ENCODE data around the gene IL17F.
A peak's percentile ranks its signal among the peaks of the same experiment; 100 is the strongest.

Gene IL17F

DNA sequence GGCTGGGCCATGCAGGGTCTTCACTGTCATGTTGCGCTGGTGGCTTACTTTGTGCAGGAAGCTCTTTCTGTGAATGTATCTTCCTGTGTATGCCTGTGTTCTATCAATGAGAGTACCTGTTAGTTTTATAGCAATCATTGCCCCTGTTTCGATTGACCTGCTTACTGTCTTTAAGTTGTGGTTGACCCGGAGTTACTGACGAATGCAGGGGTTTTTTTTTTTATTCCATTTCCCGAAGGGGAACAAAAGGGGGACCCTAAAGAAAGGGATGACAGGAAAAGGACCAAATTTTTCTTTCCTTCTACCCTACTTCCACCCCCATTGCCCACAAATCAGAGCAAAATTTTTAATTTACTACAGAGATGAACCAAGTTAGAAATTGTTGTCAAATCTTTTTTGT is at the start of gene IL17F:
Gene IL17F, minus strand, starts transcription at position 101 of the 400 bp plus-strand sequence. Its CDS starts 71 bp downstream, at position 30.
- DNase-seq (ENCODE audit: low read depth): no peak

GRCh38 chr6:52293067-52293466 is 48.8 kb upstream of the IL17F start:
- DNase-seq (ENCODE audit: low read depth): no peak

- no peak for DNase-seq (ENCODE audit: low read depth)
These were observed 44.5 kb upstream of the IL17F start for GRCh38 chr6:52288841-52289240.

DNA sequence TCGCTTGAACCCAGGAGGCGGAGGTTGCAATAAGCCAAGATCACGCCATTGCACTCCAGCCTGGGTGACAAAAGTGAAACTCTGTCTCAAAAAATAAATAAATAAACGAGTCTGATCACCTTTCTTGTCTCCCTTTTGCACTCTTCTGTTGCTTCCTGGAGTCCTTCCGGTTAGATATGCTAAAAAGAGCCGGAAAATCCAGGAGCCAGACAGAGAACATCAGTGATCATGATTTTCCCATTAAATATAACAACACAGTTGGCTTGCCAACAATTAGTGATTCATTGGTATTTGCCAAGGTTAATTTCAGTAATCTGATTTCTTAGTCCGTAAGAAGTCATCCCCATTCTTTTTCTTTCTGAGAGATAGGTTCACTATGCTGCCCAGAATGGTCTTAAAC is 43.9 kb upstream of the IL17F start:
- DNase-seq (ENCODE audit: low read depth): no peak

- DNase-seq (ENCODE audit: low read depth): peak; percentile 46
These were observed 42.6 kb upstream of the IL17F start for GRCh38 chr6:52286798-52287432.

DNA sequence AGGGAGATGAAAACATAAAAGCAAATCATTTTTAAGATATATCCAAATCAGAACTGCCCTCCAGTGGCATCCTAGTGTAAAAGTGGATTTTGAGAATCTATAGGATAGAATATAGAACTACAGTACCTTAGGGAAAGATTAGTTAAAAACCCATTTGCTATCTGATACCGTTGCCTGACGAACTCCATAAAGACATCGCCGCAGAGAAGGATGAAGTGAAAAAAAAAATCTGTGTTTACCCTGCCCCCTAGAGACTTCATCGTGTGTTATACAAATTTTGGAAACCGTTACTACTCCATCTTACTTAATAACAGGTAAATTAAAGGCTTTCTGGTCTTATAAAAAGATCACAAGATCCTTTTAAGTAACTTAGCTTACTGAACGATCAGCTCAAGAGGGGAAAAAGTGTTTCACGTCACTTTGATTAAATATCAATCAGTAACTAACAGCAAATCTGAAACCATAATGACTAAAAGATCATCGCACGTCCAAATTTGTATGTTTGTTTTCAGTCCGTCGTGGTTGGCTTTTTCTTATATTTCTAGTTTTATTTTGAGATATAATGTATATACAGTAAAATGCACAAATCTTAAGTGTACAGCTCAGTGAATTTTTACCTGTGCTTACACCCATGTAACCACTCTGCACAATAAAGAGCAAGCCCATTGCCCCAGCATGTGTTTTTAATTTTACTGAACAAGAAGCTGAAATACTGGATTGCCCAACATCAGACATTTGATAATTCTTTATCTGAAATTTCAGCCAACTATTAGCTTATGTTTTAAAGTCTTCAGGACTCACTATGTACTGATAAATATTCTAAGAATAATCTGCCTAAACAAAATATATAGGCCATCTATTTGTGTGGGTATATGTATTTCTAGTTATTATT is 41.1 kb upstream of the IL17F start:
- DNase-seq (ENCODE audit: low read depth): no peak

DNA sequence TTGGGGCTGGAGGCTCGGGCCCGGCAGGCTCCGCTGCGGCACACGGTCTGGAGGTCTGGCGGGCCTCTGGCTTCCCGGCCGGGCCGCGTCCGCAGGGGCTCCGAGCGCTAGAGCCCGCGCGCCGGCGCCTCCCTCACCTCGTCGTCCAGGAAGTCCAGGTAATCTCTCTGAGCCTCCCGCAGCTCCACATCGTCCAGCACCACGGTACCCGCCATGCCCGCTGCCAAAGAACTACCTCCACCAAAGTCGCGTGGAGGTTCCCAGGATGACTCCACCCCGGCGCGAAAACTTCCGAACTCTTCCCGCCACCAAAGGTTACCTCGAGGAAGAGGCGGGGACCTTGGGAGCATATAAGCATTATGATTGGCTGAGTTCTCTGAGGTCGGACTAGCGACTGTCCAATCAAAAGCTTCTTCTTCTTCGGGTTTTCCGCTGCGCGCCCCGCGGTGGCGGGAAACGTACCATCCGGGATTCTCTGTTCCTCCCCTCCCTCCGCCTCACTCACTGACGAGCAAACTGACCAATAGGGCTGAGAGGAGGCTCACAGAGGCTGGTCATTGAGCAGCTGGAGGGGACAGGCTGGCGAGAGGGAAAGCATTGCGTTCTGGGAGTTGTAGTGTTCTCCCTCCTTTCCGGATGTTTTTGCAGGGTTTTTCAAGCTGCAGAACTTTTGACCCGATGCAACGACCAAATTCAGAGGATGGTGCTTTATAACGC is 40.3 kb upstream of the IL17F start, which contains the start of gene MCM3:
Gene MCM3, minus strand, starts transcription at position 283 of the 717 bp plus-strand sequence. Its CDS starts 68 bp downstream, at position 215.
- DNase-seq (ENCODE audit: low read depth): peak; percentile 99

GRCh38 chr6:52284131-52284459 is 39.8 kb upstream of the IL17F start:
- DNase-seq (ENCODE audit: low read depth): no peak

DNA sequence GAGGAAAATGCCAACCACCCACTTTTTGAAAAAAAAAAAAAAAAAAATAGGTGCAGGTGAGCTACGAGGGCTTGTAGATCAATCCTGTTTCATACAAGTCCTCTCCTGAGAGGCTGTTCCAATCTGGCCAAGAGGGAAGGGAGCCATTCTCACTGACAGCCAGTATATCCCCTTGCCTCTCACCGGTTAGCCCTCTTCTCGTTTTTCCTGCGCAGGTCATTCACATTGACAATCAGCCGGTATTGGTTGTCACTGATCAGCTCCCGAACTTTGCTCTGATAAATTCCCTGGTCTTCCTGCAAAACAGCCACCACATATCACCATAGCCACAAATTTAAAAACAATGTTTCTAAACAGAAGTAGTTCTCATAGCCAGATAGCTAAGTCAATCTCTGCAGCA is 38.8 kb upstream of the IL17F start:
- DNase-seq (ENCODE audit: low read depth): no peak

- no peak for DNase-seq (ENCODE audit: low read depth)
These were observed 31.8 kb upstream of the IL17F start for GRCh38 chr6:52276130-52276529.

- no peak for DNase-seq (ENCODE audit: low read depth)
These were observed 27.7 kb upstream of the IL17F start for GRCh38 chr6:52271852-52272460.

DNA sequence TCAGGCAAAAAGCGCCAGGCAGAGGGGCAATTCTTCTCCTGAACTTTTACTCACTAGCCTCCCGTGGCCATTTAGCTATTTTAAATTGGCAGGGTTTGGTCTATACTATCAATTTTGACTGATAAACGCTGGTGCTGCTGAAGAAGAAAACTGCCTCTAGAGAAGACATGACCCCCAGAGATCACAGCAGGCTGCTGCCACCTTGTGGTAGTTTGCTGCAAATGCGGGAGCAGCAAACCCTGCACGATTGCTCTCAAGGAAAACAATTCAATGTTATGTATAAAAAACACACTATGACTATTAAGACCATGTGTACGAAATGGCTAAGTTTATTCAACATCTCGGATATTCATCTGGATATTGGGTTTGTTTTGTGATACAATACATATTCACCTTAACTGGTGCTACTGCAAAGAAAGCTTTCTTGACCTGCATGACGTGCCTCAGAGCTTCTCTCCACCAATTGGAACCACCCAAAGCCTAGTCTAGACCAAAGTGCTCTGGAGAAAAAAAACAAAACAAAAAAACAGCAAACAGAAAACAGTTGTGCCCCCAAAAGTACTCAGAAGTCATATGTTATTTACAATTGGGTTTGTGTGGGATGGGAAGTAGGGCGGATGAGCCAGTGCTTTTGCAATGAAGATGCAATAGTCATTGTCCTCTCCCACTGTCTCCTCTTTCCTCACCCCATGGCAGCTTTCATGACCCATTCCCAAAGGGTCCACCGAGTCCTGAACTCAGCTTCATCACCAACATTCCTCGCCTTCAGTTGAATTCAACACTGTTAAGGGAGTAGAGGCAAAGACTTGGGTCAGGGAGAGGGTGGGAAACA is 19.6 kb upstream of the IL17F start:
- peak; percentile 33 for DNase-seq (ENCODE audit: low read depth)

DNA sequence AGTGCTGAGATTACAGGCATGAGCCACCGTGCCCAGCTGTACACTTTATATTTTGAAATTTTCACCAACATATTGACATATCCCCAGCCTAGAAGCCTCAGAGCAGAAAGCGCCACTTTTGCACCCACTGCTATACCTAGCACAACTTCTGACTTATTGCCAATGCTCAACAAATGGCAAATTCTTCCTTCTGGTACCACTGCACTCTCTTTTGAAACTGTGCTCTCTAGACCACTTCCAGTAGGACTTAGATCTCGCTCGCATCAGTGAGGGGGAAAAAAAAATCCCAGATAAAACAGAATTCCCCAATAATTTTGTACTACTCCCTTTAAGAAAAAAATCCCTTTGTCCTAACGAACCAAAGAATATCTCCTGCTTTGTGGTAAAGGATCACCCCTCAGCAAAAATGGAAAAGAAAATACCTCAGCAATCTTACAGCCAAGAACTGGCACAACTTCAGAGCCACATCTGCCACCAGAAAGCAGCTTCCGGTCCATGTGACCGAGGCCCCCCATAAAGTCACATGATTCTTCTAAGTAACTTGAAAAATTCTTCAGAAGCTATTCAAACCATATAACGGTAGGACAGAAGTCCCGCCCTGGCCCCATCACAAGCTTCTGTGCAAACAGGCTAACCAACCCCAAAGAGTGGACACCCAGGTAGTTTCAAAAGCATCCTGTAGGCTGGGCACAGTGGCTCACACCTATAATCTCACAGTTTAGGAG is 18.5 kb upstream of the IL17F start:
- no peak for DNase-seq (ENCODE audit: low read depth)

DNA sequence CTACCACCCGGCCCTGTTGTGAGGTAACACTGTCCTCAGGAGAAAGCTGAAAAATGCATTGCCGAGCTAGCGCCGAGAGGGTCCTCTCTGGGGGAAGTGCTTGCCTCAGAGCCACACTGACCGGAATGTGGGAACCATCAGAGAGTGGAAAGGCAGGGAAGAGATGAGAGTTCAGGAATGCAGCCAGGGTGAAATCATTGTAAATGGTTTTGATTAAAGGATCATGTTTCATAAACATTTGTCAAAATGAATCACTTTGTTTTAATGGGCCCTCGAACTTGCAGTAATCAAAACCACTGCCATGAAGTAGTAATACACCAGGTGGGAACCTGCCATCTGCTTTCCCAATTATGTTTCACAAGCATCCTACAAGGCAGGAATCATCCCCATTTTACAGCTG is 16.9 kb upstream of the IL17F start:
- peak; percentile 71 for DNase-seq (ENCODE audit: low read depth)

- DNase-seq (ENCODE audit: low read depth): no peak
These were observed 16.3 kb upstream of the IL17F start for GRCh38 chr6:52260634-52261033.

DNA sequence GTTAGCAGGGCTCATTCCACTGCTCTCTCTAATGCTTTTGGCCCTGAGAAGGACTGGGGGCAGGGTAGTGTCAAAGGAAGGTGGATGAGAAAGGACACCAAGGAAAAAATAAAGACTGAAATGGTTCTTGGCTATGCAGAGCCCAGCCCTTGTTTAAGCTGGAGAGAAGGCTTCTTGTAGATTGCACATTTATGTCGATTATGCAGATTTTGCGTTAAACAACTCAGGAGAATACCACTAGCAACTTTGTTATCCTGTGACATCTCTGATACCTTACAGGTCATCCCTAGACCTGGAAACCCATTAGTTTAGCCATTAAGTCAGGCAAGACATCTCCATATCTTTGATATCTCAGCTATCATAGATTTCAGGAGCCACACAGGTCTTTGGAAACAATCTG is 11.1 kb upstream of the IL17F start:
- DNase-seq (ENCODE audit: low read depth): no peak

GRCh38 chr6:52254731-52255378 is 10.6 kb upstream of the IL17F start:
- no peak for DNase-seq (ENCODE audit: low read depth)

GRCh38 chr6:52253494-52253893 is 9.2 kb upstream of the IL17F start:
- DNase-seq (ENCODE audit: low read depth): no peak

DNA sequence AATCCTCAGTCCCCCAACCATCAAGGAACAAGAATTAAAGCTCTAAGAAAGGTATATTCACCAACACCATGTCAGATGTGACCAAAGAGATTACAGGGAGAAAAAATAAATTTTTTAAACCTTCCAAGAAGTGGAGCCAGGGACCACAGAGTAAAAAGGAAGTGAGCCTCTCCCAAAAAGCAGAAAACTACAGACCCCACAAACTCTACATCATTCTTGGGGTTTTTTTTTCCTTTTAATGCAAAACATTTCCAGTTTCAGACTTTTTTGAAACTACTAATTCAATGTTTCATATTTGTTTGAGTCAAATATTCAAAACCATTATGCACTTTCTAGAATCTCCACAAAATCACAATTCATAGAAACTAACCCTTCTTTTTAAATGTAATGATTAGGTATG is 6.8 kb upstream of the IL17F start:
- no peak for DNase-seq (ENCODE audit: low read depth)

DNA sequence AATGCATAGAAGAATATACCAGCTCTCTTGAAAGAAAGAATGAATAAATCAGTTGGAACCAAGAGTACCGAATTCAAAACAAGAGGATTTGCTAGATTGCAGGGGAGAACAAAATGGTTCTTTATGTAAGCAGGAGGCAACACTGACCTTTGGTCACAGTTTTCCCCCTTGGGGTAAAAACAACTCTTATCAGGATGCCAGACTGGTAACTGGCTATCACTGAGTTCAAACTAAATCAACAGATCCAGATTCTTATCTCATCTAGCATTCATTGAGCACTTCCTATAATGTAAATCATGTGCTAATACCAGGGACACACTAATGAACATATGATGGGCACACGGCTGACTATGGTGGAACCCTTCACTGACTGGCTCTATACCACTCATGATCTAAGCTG is 4.8 kb upstream of the IL17F start:
- DNase-seq (ENCODE audit: low read depth): no peak
